Cardiac fibroblast (primary cell): ENCODE results near the gene VLDLR.

ENCODE experiments used
- DNase-seq, 2 donors: peaks; one replicate each; pipeline versions ENCODE4 v3.0.0 to v3.0.0-alpha.2; 2010; ENCODE audit warnings: low read depth in 2 of 2
- H3K4me3 ChIP-seq, 2 donors: replicated peaks in 1 of 2; 1 replicate in 1 of 2; 2 replicates in 1 of 2; pipeline ENCODE4 v1.5.1; 2011; ENCODE audit warnings: low read depth in 2 of 2, low read length in 2 of 2, mild to moderate bottlenecking in 2 of 2, moderate library complexity in 1 of 2
- TF ChIP-seq, protein P1 (sequence below): IDR thresholded peaks from one replicate; pipeline ENCODE4 v1.5.1; 2011; ENCODE audit warnings: low read depth, mild to moderate bottlenecking, low read length, inconsistent platforms

The VLDLR gene

DNA sequence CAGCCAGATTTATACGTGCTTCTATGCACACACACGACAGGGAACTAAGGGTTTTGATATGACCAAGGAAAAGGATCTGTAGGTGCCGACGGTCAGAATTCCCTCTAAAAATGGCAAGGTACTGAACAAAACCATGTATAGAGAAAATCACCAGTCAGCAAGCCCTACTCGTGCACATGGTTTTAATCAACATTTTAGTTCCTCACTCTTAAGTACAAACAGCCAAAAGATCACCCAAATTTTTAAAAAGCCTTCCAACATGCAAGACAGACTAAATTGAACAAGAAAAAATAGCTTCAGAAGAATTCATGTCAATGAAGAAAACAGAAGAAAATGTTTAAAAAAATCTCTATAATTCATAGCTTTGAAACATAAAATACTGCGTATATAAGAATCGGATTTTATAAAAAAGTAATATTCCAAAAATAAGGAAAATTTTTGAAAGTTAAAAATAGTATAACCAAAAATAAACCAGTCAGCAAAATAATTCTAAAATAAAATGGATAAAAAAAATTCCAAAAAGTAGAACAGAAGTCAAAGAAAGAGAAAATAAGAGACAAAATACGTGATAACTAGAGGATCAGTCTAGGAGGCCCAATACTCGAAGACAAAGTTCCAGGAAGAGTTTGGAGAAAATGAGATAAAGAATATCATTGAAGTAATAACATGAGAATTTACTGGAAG lies 52.7 kb downstream of the VLDLR start:
- DNase-seq: no peak
- H3K4me3 ChIP-seq: no peak overlapping the region
- TF ChIP-seq, protein P1, sequence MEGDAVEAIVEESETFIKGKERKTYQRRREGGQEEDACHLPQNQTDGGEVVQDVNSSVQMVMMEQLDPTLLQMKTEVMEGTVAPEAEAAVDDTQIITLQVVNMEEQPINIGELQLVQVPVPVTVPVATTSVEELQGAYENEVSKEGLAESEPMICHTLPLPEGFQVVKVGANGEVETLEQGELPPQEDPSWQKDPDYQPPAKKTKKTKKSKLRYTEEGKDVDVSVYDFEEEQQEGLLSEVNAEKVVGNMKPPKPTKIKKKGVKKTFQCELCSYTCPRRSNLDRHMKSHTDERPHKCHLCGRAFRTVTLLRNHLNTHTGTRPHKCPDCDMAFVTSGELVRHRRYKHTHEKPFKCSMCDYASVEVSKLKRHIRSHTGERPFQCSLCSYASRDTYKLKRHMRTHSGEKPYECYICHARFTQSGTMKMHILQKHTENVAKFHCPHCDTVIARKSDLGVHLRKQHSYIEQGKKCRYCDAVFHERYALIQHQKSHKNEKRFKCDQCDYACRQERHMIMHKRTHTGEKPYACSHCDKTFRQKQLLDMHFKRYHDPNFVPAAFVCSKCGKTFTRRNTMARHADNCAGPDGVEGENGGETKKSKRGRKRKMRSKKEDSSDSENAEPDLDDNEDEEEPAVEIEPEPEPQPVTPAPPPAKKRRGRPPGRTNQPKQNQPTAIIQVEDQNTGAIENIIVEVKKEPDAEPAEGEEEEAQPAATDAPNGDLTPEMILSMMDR: no peak

DNA sequence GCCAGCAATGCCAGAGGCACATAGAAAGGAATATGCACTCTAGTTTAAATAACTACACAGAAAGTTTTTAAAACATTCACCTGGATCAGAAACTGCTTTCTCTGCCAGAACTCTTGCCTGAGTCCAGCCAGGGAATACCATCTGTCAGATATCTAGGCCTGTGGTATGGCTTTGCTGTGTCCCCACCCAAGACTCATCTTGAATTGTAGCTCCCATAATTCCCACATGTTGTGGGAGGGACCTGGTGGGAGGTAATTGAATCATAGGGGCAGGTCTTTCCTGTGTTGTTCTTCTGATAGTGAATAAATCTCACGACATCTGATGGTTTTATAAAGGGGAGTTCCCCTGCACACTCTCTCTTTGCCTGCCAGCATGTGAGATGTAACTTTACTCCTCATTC lies 54.2 kb downstream of the VLDLR start:
- no peak for DNase-seq
- H3K4me3 ChIP-seq: no peak overlapping the region
- TF ChIP-seq, protein P1: no peak

DNA sequence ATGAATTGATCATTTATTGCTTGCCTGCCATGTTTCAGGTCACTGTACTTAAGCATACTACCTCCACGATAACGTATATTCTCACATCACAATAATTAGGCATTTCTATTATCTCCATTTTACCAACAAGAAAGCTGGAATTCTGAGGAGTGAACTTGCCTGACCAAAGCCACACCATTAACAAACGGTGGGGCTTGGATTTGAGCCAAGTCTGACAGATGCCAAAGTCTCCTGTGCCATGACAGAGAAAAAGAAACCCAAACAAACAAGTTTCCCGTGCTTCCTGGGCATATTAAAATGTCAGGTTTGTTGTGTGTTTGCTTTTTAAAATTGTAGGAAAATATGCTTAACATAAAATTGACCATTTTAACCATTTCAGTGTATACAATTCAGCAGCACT lies 54.9 kb downstream of the VLDLR start:
- TF ChIP-seq, protein P1: no peak
- no peak for DNase-seq
- no peak overlapping the region for H3K4me3 ChIP-seq

DNA sequence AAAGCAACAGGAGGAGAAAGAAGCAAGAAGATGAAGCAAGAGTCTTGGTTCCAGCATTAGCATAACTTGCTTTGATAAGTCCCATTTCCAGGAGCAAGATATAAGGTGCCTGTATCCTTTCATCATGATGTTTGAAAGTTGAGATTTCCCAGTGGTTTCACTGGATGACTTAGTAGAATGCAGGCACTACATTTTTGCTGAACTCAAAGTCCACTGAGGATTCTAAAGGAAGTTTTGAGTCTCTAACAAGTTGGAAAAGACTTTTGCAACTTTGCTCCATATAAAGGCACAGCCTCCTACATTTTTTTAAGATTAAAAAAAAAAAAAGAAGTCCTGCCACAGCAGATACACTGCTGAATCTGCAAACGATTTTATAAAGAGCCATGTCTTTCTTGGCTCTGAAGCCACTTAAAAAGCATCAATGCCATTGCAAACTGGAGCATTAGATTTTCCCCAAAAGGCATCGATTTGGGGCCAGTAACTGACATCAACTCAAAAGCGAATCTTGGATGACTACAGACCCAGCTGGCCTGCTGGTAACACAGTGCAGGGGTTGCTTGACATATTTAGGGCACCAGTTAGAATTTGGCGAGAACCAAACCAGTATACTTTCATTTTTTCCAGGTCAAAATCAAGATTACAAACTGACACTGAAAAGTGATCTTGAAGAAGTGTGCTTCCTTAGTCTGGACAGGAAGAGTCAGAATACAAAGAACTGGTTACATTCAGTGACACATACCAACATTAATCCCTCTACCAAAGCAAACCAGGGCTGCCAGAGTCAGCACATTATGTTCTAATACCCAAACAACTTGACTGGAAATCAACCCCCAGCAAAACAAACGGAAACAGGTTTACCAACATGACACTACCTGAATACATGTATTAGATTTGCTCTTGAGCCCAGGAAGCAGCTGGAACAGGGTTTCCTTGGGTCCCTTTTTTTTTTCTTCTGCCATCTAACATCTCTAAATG lies 56.6 kb downstream of the VLDLR start:
- DNase-seq: no peak
- no peak overlapping the region for H3K4me3 ChIP-seq
- TF ChIP-seq, protein P1: no peak

DNA sequence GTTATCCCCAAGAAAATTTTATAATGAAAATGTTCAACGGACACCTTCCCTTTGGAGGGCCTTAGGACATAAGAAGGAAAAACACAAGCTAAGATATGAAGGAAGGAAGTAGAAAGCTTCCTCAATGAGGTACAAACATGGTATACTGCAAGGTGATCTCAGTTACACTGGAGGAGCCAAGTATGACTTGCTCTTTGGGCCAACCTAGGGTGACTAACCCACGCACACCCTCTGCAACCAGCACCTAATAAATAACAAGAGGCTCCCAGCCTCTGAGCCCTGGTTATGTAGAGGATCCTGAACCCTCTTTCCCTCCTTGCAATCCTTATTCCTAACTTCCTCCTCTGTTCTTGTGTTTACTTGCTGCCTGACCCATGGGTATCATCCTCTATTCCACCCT lies 57.4 kb downstream of the VLDLR start:
- DNase-seq: no peak
- TF ChIP-seq, protein P1: no peak
- no peak overlapping the region for H3K4me3 ChIP-seq

DNA sequence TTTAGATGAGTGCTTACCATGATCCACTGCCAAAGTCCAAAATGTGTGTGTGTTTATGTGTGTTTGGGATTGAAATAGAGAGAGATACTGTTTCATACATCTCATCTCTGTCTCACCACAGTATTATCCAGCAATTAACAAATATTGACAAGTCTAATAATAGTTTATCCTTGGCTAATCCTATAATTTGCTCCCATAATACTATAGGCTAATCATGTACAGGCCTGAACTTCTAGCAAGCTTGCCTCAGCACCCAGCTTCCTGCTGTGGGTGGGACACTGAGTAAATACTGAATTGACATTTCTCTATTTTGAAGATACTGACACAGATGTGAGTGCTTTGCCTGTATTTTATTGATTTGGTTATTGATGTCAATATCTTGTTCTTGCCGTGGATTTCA lies 60.4 kb downstream of the VLDLR start:
- no peak overlapping the region for H3K4me3 ChIP-seq
- no peak for DNase-seq
- TF ChIP-seq, protein P1: no peak
